Fibroblast of skin of scalp (primary cell): Measurements from ENCODE around the gene BDH2.

Source experiments
- DNase-seq: peaks from one replicate; pipeline ENCODE4 v3.0.0-alpha.2; 2013

The BDH2 gene

DNA sequence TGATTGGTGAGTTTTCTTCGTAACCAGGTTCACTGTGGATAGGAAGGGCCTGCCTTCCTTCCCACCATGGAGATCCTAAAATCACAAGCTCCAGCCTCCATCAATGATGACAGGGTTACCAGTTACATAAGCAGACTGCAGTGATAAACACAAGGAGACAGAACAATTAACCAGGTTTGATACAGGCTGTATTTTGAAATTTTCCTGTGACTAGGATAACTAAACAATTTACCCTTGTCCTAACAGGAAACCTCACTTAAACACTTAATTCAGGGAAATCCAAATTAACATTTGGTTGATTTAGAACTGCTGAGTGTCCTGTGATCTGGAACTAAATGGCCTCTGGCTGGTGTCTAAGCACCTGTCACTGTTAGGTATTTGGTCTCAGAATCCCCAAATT, 20.0 kb downstream of the BDH2 start:
- DNase-seq = no peak

DNA sequence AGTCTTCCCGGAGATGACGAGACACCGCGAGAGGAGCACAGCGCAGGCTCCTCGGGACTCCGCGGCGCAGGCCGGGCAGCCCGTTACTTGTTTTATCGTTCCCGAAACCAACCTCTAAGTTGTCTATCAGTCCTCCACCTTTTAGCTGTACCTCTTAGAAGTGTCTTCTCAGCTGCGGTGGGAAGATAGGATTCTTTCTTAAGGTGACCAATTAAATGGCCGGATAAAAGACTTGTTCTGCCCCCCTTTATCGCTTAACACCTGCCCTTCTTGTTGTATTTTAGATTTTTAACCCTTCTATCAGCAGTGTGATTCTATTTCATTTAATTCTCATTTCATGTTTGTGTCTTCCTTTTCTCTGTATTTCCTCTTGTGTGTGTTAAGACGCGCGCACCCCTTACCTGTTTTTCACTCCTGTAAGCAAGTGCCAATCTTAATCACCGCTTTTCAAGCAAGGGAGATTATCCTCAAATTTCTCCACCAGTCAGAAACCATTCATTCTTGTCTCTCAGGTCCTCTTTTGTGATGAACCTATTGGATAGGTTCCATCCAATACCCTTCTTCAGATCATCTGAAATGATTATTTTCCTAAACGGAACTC, 22.8 kb downstream of the BDH2 start, which contains the start of gene SLC9B2:
SLC9B2 (minus strand) TSS at position 15 of the 601 bp plus-strand sequence. CDS start 9,211 bp downstream, outside the sequence.
- no peak for DNase-seq

DNA sequence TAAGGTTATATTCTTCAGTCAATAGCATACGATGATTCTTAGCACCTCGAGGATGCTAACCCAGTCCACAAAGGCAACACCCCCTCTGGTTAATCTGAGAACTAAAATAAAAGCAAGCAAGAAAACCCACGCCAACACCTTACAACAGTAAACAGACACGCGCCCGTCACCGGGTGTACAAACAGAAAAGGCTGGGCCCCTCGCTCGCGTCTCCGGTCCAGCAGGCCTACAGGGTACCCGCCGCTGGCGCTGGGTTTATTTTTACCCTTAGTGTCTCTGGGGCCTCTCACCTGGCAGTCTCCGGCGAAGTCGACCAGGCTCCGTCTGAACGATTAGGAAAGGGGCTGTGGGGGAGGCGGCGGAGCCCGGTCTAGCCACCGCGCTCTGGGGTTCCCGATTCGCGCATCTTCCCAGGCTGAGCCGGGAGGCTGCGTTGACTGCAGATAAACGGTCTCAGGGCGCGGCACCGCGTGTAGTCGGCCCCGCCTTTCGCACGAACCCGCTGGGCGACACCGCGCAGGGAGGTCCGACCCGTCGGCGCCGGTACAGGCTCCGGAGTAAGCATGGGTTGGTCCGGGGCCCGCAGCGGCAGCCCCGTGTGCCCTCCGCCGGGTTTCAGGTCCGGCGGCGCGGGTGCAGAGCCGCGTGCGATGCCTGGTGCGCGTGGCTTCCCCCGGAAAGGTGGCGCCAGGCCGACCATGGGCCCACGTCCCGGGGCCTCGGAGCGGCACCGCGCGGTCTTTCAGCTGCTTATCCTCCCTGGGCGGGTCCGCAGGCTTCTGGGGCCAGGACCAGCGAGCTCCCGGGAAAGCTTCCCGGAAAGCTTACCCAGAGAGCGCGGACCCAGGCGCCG, 23.5 kb downstream of the BDH2 start:
- peak; percentile 72 for DNase-seq

DNA sequence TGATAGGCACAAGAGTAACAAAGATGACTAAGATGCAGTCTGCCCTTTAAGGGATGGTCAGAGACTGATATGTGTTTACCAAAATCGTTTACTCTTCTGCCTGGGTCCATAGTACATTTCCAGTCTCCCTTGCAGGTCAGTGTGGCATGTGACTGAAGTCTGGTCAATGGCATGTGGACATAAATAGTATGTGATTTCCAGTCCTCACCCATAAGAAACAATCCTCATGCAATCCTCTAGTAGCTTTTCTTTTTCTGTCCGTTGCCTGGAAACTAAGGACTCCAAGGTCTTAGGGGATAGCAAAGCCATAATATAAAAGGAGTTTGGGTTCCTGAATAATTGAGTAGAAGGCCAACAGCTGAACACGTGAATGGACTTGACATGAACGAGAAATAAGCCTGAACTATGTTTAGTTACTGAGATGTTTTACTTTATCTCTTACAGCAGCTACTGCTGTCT, 24.2 kb downstream of the BDH2 start:
- peak; percentile 22 for DNase-seq

DNA sequence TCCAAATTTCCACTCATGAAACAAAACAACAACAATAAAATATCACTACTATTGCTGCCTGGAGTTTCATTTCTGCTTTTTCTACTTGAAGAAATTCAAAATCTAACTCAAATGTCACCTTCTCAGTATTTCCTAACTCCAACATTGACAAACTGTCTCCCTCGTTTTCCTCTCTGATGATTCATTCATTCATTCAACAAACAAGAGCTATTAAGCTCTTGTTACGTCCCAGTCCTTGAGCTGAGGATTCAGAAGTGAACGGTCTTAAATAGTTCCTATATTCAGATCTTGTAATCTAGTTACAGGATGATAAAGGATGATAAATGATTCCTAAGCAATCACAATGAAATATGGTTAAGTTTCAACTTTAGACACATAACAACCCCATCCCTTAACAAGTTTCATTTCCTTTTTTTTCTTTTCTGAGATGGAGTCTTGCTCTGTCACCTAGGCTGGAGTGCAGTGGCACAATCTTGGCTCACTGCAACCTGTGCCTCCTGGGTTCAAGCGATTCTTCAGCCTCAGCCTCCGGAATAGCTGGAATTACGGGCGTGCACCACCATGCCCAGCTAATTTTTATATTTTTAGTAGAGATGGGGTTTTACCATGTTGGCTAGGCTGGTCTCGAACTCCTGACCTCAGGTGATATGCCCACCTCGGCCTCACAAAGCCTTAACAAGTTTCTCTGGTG, 24.7 kb downstream of the BDH2 start:
- no peak for DNase-seq

DNA sequence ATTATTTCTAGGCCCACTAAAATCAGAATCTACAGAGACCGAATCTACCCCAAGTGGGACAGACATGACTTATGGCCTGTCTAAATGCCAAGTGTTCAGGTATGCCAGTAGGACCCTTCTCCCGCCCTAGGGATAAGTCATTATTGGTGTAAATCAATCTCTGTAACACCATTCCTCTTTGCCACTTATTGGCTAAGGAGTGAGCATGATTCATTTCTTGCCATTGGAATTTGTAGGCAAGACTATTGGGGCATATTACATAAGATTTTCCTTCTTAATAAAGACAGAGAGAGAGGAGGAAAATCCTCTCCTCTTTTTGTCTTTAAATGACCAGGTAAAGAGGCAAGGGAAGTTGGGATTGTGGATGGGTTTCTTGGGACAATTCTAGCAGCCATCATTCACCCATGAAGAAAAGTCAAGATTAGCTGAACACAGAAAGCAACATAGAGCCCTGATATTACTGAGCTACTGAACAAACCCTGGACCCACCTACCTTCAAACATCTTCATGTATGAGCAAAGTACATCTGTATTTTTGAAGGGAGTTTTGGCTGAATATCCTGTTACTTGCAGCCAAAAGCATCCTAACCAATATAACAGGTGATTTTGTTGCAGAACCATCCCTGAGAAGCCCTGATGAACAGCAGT, 25.7 kb downstream of the BDH2 start:
- DNase-seq = peak; percentile 7

DNA sequence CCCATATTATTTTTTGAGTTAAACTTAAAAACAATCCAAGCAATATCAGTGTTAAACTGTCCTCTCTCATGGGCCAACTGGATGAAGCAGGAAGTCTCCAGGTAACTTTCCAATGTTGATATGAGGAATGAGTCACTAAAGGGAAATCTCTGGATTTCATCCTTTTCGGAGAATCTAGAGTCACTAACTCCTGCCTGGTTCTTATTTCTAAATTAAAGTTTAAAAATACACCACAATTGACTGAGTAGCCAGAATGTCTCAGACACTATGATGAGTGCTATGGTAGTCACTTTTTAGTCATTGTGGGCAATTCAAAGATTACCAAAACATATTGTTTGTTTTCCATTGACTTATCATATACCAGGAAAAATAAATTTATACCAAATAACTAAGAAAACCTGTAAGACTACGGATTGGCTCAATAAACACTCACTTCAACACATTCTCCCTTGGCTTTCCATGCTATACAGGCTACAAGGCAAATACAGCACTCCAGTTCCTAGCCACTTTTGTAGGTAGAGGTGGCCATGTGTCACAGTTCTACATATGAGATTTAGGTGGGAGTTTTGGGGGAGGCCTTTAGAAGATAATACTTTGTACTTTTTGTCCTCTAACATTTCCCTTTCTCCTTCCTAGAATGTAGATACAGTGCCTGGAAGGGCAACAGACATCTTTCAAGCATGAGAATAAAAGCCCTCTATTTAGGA, 31.6 kb downstream of the BDH2 start:
- no peak for DNase-seq

DNA sequence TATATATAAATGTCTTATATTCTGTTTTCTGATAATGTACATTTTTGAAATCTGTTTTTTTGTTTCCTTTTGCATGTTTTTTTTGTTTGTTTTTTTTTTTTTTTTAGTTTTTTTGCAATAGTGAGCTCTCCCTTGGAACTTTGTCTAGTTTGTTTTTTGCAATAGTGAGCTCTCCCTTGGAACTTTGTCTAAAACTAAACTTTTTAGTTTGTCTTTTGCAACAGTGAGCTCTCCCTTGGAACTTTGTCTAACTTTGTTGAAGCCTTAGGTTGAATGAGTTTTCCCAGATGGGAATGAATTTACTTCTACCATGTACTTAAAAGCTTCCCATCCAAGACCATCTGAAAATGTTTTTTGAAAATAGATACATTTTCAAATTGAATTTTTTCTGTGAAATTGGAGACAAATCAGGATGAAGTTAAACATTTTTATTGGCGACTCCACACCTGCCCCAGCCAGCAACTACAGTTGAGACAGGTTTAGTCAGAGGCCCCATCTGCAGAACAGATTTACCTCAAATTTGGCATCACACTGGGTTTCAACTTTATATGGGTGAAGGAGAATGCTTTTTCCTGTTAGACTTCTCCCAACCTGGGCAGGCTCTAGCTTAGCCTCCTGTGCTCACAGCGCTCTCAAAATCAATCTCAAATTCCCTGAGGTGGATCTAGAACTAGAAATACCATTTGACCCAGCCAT, 39.0 kb downstream of the BDH2 start:
- no peak for DNase-seq

DNA sequence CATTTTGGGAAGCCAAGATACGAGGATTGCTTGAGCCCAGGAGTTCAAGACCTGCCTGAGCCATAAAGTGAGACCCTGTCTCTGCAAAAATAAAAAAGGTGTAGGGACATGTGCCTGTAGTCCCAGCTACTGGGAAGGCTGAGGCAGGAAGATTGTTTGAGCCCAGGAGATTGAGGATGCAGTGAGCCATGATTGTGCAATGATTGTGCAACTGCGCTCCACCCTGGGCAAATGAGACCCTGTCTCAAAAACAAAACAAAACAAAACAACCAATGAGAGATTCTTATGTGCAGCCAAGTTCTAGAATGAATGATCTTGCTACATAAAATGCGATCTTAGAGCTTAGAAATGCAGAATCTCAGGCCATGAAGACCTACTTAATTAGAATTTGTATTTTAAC, 45.6 kb downstream of the BDH2 start:
- no peak for DNase-seq

DNA sequence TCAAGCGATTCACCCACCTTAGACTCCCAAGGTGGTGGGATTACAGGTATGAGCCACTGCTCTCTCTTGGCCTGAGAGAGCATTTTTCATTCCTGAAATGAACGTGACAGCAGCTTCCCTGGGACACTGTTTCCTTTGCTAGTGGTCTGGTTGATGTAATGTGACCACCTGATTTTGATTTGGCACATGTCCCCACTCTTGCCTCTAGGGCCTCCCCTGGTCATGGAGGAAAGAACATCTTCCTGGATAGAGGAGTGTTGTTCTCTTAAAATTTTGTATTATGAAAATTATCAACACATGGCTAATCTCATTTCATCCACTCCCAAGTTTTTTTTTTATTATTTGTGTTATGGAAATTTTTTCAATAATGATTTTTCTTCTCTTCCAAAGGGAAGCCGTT, 46.9 kb downstream of the BDH2 start:
- DNase-seq = no peak

DNA sequence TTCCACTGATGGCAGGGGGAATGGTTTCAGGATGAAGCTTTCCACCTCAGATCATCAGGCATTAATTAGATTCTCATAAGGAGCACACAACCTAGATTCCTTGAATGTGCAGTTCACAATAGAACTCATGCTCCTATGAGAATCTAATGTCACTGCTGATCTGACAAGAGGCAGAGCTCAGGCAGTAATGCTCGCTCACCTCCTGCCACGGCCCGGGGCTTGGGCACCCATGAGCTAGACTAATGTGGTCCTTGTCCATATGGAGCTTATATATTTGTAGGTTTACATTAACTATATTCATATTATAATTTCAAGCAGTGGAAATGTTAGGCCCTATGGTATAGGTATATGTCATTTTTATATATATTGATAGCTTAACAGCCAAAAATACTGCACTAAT, 47.5 kb downstream of the BDH2 start:
- no peak for DNase-seq

DNA sequence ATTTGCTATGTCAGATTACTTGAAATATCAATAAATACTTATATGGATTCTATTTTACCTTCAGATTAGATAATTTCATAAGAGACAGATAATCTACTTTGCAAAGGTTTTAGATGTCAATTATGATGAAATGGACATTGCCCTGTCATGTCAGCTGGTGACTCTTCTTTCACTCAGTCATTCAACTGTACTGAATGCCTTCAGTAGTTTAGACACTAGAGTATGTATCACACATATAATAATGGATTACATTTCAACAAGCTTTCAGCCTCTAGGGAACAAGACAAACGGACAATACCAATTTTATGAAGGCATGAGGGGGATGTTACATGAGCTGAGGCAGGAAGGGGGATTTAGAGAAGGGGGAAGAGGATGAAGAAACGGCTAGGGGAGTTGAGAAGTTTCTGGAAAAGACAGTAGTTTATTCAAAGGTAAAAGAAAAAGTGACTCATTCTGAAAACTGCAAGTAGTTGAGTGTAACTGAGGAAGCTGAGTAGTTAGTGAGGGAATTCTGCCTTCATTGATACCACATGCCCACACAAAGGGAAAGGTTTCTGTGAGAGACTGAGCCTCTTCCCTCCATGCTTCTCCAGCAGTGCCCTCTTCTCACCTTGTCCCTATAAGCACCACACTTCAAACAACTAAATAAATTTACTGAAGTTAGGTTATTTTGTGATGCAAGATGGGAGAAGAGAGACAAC, 48.7 kb downstream of the BDH2 start:
- DNase-seq = no peak

DNA sequence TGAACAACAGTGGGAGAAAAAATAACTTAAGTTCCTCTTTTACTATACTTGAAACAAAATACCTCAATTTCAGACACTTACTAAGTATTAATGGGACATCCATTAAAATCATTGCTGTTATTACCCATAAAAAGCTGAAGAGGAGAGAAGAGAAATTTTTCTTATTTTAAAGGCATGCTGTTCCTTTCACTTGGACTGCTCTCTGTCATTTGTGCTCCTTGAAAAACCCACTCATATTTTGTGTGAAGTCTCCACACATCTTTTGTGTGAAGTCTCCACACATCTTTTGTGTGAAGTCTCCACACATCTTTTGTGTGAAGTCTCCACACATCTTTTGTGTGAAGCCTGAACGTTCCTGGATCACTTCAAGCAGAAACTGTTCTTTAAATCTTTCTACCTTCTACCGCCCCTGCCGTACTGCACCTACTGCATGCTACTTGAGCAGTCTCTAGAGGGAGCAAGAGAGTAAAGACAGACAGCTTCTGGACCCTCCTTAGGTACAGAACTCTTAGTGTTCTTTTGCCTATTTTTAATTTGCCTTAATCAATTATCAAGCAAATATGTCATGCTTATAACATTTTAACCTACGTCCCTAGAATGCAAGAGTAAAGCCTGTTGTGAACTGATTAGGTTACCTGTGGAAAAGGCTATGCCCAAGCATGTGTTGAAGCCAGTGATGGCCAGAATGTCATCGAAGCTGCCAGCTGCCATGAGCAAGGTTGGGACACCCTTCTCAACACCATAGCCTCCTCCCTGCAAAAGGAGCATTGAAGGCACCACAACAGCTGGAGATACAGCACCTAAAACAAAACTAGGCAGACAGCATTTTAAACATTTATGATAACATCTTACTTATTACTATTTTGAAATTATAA, 53.0 kb downstream of the BDH2 start:
- DNase-seq = peak; percentile 34

DNA sequence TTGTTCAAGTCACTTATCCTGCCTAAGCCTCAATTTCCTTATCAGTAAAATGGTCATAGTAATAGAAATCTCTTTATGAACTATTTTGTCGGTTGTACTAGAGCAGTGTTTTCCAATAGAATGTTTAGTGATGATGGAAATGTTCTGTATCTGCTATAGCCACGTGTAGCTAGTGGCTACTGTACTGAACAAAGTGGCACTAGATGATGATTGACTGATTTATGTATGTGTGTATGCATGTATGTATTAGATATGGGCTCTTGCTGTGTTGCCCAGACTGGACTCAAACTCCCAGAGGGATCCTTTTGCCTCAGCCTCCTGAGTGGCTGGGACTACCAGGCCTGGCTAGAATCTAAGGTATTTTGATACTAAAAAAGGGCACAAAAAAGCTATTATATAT, 55.5 kb downstream of the BDH2 start:
- DNase-seq = no peak

DNA sequence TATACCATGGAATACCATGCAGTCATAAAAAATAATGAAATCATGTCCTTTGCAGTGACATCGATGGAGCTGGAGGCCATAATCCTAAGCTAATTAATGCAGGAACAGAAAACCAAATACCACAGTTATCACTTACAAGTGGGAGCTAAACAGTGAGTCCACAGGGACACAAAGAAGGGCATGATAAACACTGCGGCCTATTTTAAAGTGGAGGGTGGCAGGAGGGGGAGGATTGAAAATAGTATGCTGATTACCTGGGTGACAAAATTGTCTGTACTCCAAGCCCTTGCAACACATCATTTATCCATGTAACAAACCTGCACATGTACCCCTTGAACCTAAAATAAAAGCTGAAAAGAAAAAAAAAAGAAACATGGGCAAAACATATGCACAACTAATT, 63.5 kb downstream of the BDH2 start:
- DNase-seq = no peak

DNA sequence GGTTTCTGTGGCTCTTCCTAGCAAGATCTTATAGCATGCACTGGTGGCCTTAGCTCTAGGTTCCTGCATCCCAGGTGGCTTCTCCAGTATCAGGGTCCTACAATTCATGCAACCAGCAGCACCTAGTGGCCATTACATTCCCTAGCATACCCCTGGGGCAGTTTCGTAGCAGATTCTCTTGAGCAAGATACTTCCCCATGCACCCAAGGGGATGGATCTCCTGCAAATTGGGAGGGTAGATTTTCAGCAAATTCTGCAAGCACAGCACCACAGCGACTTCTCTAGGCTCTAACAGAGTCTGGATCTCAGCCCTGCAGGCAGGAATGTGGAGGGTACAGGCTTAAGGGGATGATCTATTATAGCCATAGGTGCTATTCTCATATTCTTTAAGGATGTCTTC, 67.1 kb downstream of the BDH2 start:
- DNase-seq = peak; percentile 19

DNA sequence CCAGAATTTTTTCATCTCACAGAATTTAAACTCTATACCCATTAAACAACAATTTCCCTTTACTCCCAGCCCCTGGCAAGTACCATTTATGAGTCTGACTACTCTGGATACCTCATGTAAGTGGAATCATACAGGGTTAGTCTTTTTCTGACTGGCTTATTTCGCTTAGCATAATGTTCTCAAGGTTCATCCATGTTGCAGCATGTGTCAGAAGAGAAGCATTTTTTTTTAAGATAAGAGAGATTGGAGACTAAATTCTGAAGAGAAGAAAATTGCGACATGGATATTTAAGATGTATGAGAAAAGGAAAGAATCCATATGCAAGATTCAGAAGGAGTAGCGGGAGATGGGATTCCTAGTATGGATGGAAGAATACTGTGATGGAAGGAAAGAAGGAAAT, 68.8 kb downstream of the BDH2 start:
- no peak for DNase-seq

DNA sequence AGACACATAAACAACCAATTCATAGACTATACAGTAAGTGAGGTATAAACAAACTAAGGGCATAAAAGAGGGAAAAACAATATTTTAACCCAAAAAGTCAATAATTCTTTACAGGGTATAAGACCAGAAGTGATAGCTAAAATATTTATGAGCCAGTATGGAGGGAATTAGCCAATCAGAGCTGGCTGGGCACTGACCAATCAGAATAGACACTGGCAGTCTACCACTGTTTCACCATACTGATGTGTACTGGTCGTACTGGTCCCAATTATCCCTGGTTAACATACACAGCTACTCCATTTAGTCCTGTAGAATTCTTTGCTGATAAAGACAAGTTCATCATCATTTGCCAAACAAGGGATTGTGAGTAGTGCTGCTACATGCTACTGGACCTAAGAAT, 70.3 kb downstream of the BDH2 start:
- no peak for DNase-seq
